Skin epidermis (tissue), 12 donors: ENCODE data around the gene TLR1.

Experiments
- H3K27ac ChIP-seq, 21 experiments: fragments of 200-600 bp; sonication (generic) in 11 of 21; one replicate each; pipeline ENCODE4 v1.5.0; 2020; ENCODE audit warnings: mild to moderate bottlenecking in 3 of 21, inconsistent platforms in 2 of 21, moderate library complexity in 2 of 21
- H3K4me3 ChIP-seq, 7 experiments: fragments of 200-600 bp; sonication (generic) in 2 of 7; one replicate each; pipeline ENCODE4 v1.5.0; 2020; ENCODE audit warnings: inconsistent platforms in 2 of 7, mild to moderate bottlenecking in 2 of 7, moderate library complexity in 1 of 7

TLR1 gene

DNA sequence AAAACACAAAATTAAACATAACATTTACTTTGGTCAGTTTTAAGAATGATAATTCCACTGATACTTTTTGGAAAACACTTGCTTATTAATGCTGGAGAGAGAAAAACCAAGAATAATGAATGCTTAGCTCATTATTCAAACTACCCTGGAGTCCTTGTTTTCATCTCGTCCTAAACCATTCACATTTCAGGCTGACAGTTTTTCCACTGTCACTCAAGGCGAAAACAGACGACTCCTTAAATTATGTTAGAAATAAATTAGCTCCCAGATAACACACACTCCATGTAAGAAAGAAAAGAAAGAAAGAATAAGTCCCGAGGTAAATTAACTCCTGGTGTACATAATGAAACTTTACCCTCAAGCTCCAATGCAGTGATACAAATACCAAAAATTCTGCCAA lies 55.3 kb downstream of the TLR1 start:
- H3K4me3 ChIP-seq: no peak overlapping the region
- H3K27ac ChIP-seq: no peak overlapping the region

DNA sequence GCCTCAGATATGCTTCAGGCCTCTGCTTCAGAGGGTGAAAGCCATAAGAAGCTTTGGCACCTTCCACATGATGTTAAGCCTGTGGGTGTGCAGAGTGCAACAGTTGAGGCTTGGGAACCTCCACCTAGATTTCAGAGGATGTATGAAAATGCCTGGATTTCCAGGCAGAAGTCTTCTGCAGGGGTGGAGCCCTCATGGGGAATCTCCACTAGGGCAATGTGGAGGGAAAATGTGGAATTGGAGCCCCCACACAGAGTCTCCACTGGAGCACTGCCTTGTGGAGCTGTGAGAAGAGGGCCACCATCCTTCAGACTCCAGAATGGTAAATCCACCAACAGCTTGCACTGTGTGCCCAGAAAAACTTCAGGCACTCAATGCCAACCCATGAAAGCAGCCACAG lies 57.0 kb downstream of the TLR1 start:
- Histone ChIP-seq H3K27ac (no peak overlapping the region), H3K4me3 (no peak overlapping the region)
